SU-DHL-6 (cell line): Measurements from ENCODE around the gene LCMT2.
A peak's percentile ranks its signal among the peaks of the same experiment; 100 is the strongest.

Source experiments
- H2AFZ ChIP-seq: fragments of 200-600 bp; sonication (generic); 2 replicates; pipeline ENCODE4 v1.6.1; 2014; ENCODE audit warnings: low read depth, mild to moderate bottlenecking, moderate library complexity, mixed read lengths, antibody characterized with exemption, low read length; ENCODE audit not compliant: severe bottlenecking
- H3F3A ChIP-seq: fragments of 200-600 bp; shearing (Covaris generic); 2 replicates; pipeline ENCODE4 v1.6.0; 2016; ENCODE audit warnings: antibody characterized with exemption, mild to moderate bottlenecking; ENCODE audit not compliant: insufficient read depth
- H3K27ac ChIP-seq: fragments of 200-600 bp; sonication (generic); 2 replicates; pipeline ENCODE4 v1.5.1; 2016; ENCODE audit warnings: low read depth, mild to moderate bottlenecking, low read length, moderate library complexity, mixed read lengths
- H3K27me3 ChIP-seq: fragments of 200-600 bp; sonication (generic), shearing (Covaris generic); 2 replicates; pipeline ENCODE4 v1.6.0; 2014; ENCODE audit warnings: mild to moderate bottlenecking, low read length
- H3K36me3 ChIP-seq: fragments of 200-600 bp; sonication (generic); 2 replicates; pipeline ENCODE4 v1.6.1; 2014; ENCODE audit warnings: mild to moderate bottlenecking, low read length, mixed read lengths
- H3K4me2 ChIP-seq: fragments of 300-600, 200-600 bp; shearing (Covaris generic), sonication (generic); 2 replicates; pipeline ENCODE4 v1.6.0; 2014; ENCODE audit warnings: low read length, low read depth, mild to moderate bottlenecking; ENCODE audit not compliant: poor library complexity, severe bottlenecking
- H3K4me3 ChIP-seq: fragments of 200-600 bp; sonication (generic); 2 replicates; pipeline ENCODE4 v1.5.1; 2014; ENCODE audit warnings: antibody characterized with exemption, low read length, mild to moderate bottlenecking, mixed read lengths; ENCODE audit not compliant: insufficient read depth, poor library complexity, severe bottlenecking
- H3K79me2 ChIP-seq: fragments of 200-600 bp; sonication (generic); 2 replicates; pipeline ENCODE4 v1.6.1; 2014; ENCODE audit warnings: mild to moderate bottlenecking, low read length, moderate library complexity; ENCODE audit not compliant: insufficient read depth
- H3K9ac ChIP-seq: fragments of 200-600 bp; sonication (generic); 2 replicates; pipeline ENCODE4 v1.7.0; 2014; ENCODE audit warnings: mild to moderate bottlenecking, low read length
- H3K9me2 ChIP-seq: fragments of 200-600 bp; sonication (generic); replicated peaks from 2 replicates; pipeline ENCODE4 v1.6.1; 2014; ENCODE audit warnings: low read length; ENCODE audit not compliant: insufficient read depth
- H3K9me3 ChIP-seq: fragments of 200-600 bp; sonication (generic); 2 replicates; pipeline ENCODE4 v1.6.1; 2014; ENCODE audit warnings: low read length, mixed read lengths; ENCODE audit not compliant: insufficient read depth
- H4K20me1 ChIP-seq: fragments of 200-600 bp; sonication (generic); 2 replicates; pipeline ENCODE4 v1.6.1; 2014; ENCODE audit warnings: low read depth, mild to moderate bottlenecking, antibody characterized with exemption, low read length, moderate library complexity, mixed read lengths
- CTCF ChIP-seq: fragments of 200-600 bp; sonication (generic); IDR thresholded peaks from one replicate; pipeline ENCODE4 v1.5.1; 2017; ENCODE audit warnings: antibody characterized with exemption, mild to moderate bottlenecking, low read length, moderate library complexity; ENCODE audit not compliant: insufficient read depth, poor library complexity, severe bottlenecking
- EZH2phosphoT487 ChIP-seq: fragments of 200-600 bp; sonication (generic), shearing (Covaris generic); conservative IDR thresholded peaks from 2 replicates; pipeline ENCODE4 v1.6.1; 2018; ENCODE audit warnings: mild to moderate bottlenecking, antibody characterized with exemption, low read length, moderate library complexity, mixed read lengths

Gene LCMT2, protein sequence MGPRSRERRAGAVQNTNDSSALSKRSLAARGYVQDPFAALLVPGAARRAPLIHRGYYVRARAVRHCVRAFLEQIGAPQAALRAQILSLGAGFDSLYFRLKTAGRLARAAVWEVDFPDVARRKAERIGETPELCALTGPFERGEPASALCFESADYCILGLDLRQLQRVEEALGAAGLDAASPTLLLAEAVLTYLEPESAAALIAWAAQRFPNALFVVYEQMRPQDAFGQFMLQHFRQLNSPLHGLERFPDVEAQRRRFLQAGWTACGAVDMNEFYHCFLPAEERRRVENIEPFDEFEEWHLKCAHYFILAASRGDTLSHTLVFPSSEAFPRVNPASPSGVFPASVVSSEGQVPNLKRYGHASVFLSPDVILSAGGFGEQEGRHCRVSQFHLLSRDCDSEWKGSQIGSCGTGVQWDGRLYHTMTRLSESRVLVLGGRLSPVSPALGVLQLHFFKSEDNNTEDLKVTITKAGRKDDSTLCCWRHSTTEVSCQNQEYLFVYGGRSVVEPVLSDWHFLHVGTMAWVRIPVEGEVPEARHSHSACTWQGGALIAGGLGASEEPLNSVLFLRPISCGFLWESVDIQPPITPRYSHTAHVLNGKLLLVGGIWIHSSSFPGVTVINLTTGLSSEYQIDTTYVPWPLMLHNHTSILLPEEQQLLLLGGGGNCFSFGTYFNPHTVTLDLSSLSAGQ

GRCh38 chr15:43329960-43330779 lies at the start of gene LCMT2:
LCMT2 (minus strand) TSS chr15:43330573; CDS start chr15:43330489, 84 bp downstream.
- H2AFZ ChIP-seq: peak within 1 kb of the TSS; percentile 79
- no peak for TF ChIP-seq EZH2phosphoT487
- no peak for TF ChIP-seq CTCF

DNA sequence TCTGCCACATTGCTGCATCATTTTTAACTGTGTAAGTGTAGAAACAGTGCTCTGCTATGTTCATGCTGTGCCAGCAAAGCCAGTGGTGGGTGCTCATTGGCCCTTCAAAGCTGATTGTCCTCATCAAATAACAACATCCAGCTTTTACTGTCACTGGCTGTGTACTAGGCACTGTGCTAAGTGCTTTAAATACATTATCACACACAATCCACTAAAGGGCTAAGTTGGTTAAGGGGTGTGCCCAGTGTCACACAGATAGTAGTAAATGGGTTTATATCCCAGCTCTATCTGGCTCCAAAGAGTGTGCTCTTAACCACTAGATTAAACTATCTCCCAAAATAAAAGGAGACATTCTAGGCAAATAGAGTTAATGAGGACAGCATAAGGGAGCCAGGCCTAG lies 48.2 kb upstream of the LCMT2 start:
- TF ChIP-seq EZH2phosphoT487 (no peak), CTCF (no peak)
- no peak overlapping the region for H3K27ac ChIP-seq
- no peaks in the 10 kb centered on the region for H4K20me1 ChIP-seq
- no peaks in the 10 kb centered on the region for H3K27me3 ChIP-seq
- H3K36me3 ChIP-seq: peaks cover 37% of the 10 kb centered on the region
- H3K9me2 ChIP-seq: no peaks in the 10 kb centered on the region
- no peak overlapping the region for H3K9ac ChIP-seq
- H2AFZ ChIP-seq: no peak overlapping the region
- peaks cover 4% of the 10 kb centered on the region; the same call in 1 of the 2 replicates for H3F3A ChIP-seq
- H3K4me3 ChIP-seq: no peak overlapping the region
- H3K4me2 ChIP-seq: no peak overlapping the region
- peaks cover 24% of the 10 kb centered on the region for H3K79me2 ChIP-seq
- no peaks in the 10 kb centered on the region for H3K9me3 ChIP-seq

More at GRCh38 chr15:43329960-43330779, at the start of gene LCMT2:
- peaks cover 7% of the 10 kb centered on the region for H3F3A ChIP-seq
- H3K9ac ChIP-seq: peak within 1 kb of the TSS; percentile 79
- H3K9me3 ChIP-seq: no peaks in the 10 kb centered on the region
- H3K9me2 ChIP-seq: no peaks in the 10 kb centered on the region
- peak within 1 kb of the TSS; percentile 98 for H3K4me3 ChIP-seq
- peak within 1 kb of the TSS; percentile 94 for H3K4me2 ChIP-seq
- peaks cover 9% of the 10 kb centered on the region; the same call in 1 of the 2 replicates for H3K36me3 ChIP-seq
- H3K27me3 ChIP-seq: no peaks in the 10 kb centered on the region
- H3K79me2 ChIP-seq: peaks cover 25% of the 10 kb centered on the region
- 0 out of 2 replicates have a peak, but pooled peaks cover 5% of the 10 kb centered on the region for H4K20me1 ChIP-seq
- H3K27ac ChIP-seq: peak within 1 kb of the TSS; percentile 78

- H3K79me2 ChIP-seq: peaks cover 47% of the 10 kb centered on the region
Measured at GRCh38 chr15:43376017-43376705, 45.8 kb upstream of the LCMT2 start.

More at GRCh38 chr15:43376017-43376705, 45.8 kb upstream of the LCMT2 start:
- no peak overlapping the region for H3K9ac ChIP-seq
- peak overlapping the region; percentile 30 for H3K4me2 ChIP-seq
- TF ChIP-seq CTCF: peak; percentile 98
- TF ChIP-seq EZH2phosphoT487: no peak
- H3K9me3 ChIP-seq: no peaks in the 10 kb centered on the region
- no peaks in the 10 kb centered on the region for H4K20me1 ChIP-seq
- no peaks in the 10 kb centered on the region for H3K27me3 ChIP-seq
- H2AFZ ChIP-seq: no peak overlapping the region
- H3K27ac ChIP-seq: no peak overlapping the region
- no peak overlapping the region for H3K4me3 ChIP-seq
- H3F3A ChIP-seq: peaks cover 4% of the 10 kb centered on the region; the same call in 1 of the 2 replicates
- no peaks in the 10 kb centered on the region for H3K9me2 ChIP-seq
- peaks cover 25% of the 10 kb centered on the region for H3K36me3 ChIP-seq
